HepG2 (cell line): Measurements from ENCODE around the gene MYOZ3. TPM values are rescaled to one million over a fixed set of nuclear protein-coding genes. Genes with fewer than 3 reads are reported as not detected.

Experiments used
- CENPX ChIP-seq: sonication (generic); formaldehyde crosslinking; IDR thresholded peaks from 2 replicates; pipeline ENCODE4 v1.9.0; 2021; ENCODE audit warnings: mild to moderate bottlenecking, missing genetic modification reagents, moderate library complexity
- ELF4 ChIP-seq: sonication (generic); formaldehyde crosslinking; IDR thresholded peaks from 2 replicates; pipeline ENCODE4 v1.5.0; 2020; ENCODE audit warnings: missing genetic modification reagents, mild to moderate bottlenecking, moderate library complexity, borderline replicate concordance
- HMG20B ChIP-seq: conservative IDR thresholded peaks from 2 replicates; pipeline ENCODE4 v1.6.1; 2016; ENCODE audit warnings: missing genetic modification reagents, missing compliant biosample characterization
- MAZ ChIP-seq, 2 experiments: sonication (generic) in 1 of 2; formaldehyde crosslinking in 1 of 2; IDR thresholded peaks; 2 replicates each; pipeline versions ENCODE4 v1.5.0 to v1.6.1; 2012 to 2020; ENCODE audit warnings: low read depth in 2 of 2, mild to moderate bottlenecking in 2 of 2, borderline replicate concordance in 1 of 2, improper control_type of control experiment in 1 of 2, low read length in 1 of 2, missing genetic modification reagents in 1 of 2, moderate library complexity in 1 of 2
- NBN ChIP-seq: fragments of 450-650 bp; conservative IDR thresholded peaks from 2 replicates; pipeline ENCODE4 v1.6.1; 2017
- NRL ChIP-seq: sonication (generic); formaldehyde crosslinking; IDR thresholded peaks from 2 replicates; pipeline ENCODE4 v1.5.0; 2020; ENCODE audit warnings: missing genetic modification reagents, mild to moderate bottlenecking, moderate library complexity, borderline replicate concordance
- RNF2 ChIP-seq: fragments of 450-650 bp; conservative IDR thresholded peaks from 2 replicates; pipeline ENCODE4 v1.6.1; 2016; ENCODE audit warnings: low read depth
- SALL1 ChIP-seq: sonication (generic); formaldehyde crosslinking; IDR thresholded peaks from 2 replicates; pipeline ENCODE4 v1.8.0; 2022; ENCODE audit warnings: mild to moderate bottlenecking, missing genetic modification reagents
- SALL2 ChIP-seq: sonication (generic); formaldehyde crosslinking; IDR thresholded peaks from 2 replicates; pipeline ENCODE4 v1.8.1; 2023; ENCODE audit warnings: mild to moderate bottlenecking, missing genetic modification reagents, inconsistent platforms
- SNAPC5 ChIP-seq: sonication (generic); formaldehyde crosslinking; IDR thresholded peaks from 2 replicates; pipeline ENCODE4 v1.8.1; 2023; ENCODE audit warnings: mild to moderate bottlenecking, missing genetic modification reagents, borderline replicate concordance
- SNRNP70 ChIP-seq: fragments of 200-400 bp; formaldehyde crosslinking; IDR thresholded peaks from 2 replicates; pipeline ENCODE4 v1.6.1; 2017; ENCODE audit warnings: mild to moderate bottlenecking, low read depth, low read length, moderate library complexity
- STAG1 ChIP-seq: sonication (generic); formaldehyde crosslinking; IDR thresholded peaks from 2 replicates; pipeline ENCODE4 v1.4.0; 2020; ENCODE audit warnings: missing genetic modification reagents
- TFDP1 ChIP-seq: IDR thresholded peaks from 2 replicates; pipeline ENCODE4 v1.6.1; 2016; ENCODE audit warnings: missing compliant biosample characterization, missing genetic modification reagents, borderline replicate concordance
- ZBTB1 ChIP-seq: sonication (generic); formaldehyde crosslinking; IDR thresholded peaks from 2 replicates; pipeline ENCODE4 v1.4.0; 2020; ENCODE audit warnings: missing genetic modification reagents, borderline replicate concordance
- ZBTB21 ChIP-seq: sonication (generic); formaldehyde crosslinking; IDR thresholded peaks from 2 replicates; pipeline ENCODE4 v1.4.0; 2020; ENCODE audit warnings: missing genetic modification reagents
- ZBTB8A ChIP-seq: sonication (generic); formaldehyde crosslinking; IDR thresholded peaks from 2 replicates; pipeline ENCODE4 v1.4.0; 2020; ENCODE audit warnings: mild to moderate bottlenecking, low read depth, missing genetic modification reagents, borderline replicate concordance
- ZNF205 ChIP-seq: IDR thresholded peaks from 2 replicates; pipeline ENCODE4 v1.6.1; 2018; ENCODE audit warnings: missing biosample characterization, missing genetic modification reagents
- ZNF234 ChIP-seq: sonication (generic); formaldehyde crosslinking; conservative IDR thresholded peaks from 2 replicates; pipeline ENCODE4 v1.5.1; 2020; ENCODE audit warnings: mild to moderate bottlenecking, missing genetic modification reagents
- ZNF446 ChIP-seq: sonication (generic); formaldehyde crosslinking; IDR thresholded peaks from 2 replicates; pipeline ENCODE4 v1.5.0; 2020; ENCODE audit warnings: mild to moderate bottlenecking, missing genetic modification reagents
- ZNF484 ChIP-seq: sonication (generic); formaldehyde crosslinking; IDR thresholded peaks from 2 replicates; pipeline ENCODE4 v1.5.1; 2020; ENCODE audit warnings: mild to moderate bottlenecking, low read depth, missing genetic modification reagents, borderline replicate concordance
- polyA plus RNA-seq, 8 experiments: library from polyadenylated mRNA; depleted of rRNA in 3 of 8; stranded (reverse) in 7 of 8; unstranded in 1 of 8; fragments of >200 nt; fragmentation: Illumina TruSeq in 4 of 8; extraction: Trizol in 4 of 8; gene quantifications; 2 replicates each; pipeline versions ENCODE4 v1.2.1 to v1.2.3, GENCODE V29; 2011 to 2016; ENCODE audit warnings: low read depth in 4 of 8, missing spikeins in 1 of 8, mixed read lengths in 1 of 8; ENCODE audit not compliant: insufficient read depth in 1 of 8
- total RNA-seq, 5 experiments: library from RNA; depleted of rRNA; stranded (reverse); fragments of >200 nt; fragmentation: Illumina TruSeq; extraction: Trizol; gene quantifications; 2 replicates each; pipeline ENCODE4 v1.2.3, GENCODE V29; 2016; ENCODE audit warnings: low read depth in 1 of 5
- TF ChIP-seq, protein P1 (sequence below): IDR thresholded peaks from 2 replicates; pipeline ENCODE4 v1.6.1; 2016; ENCODE audit warnings: low read depth, control low read depth
- TF ChIP-seq, protein P2 (sequence below): sonication (generic); formaldehyde crosslinking; IDR thresholded peaks from 2 replicates; pipeline ENCODE4 v1.5.0; 2020; ENCODE audit warnings: missing genetic modification reagents, mild to moderate bottlenecking, borderline replicate concordance
- TF ChIP-seq, protein P3 (sequence below): sonication (generic); formaldehyde crosslinking; conservative IDR thresholded peaks from 2 replicates; pipeline ENCODE4 v1.4.0; 2020; ENCODE audit warnings: missing genetic modification reagents
- TF ChIP-seq, protein P4 (sequence below): sonication (generic); formaldehyde crosslinking; IDR thresholded peaks from 2 replicates; pipeline ENCODE4 v1.4.0; 2020; ENCODE audit warnings: low read depth, mild to moderate bottlenecking, missing genetic modification reagents

Gene MYOZ3
- total and polyA plus RNA-seq, 2 of the 13 experiments (the other 11 are each of a cell fraction or from before 2014, with no cell fraction given) = 0.05 TPM; not detected in 1

DNA sequence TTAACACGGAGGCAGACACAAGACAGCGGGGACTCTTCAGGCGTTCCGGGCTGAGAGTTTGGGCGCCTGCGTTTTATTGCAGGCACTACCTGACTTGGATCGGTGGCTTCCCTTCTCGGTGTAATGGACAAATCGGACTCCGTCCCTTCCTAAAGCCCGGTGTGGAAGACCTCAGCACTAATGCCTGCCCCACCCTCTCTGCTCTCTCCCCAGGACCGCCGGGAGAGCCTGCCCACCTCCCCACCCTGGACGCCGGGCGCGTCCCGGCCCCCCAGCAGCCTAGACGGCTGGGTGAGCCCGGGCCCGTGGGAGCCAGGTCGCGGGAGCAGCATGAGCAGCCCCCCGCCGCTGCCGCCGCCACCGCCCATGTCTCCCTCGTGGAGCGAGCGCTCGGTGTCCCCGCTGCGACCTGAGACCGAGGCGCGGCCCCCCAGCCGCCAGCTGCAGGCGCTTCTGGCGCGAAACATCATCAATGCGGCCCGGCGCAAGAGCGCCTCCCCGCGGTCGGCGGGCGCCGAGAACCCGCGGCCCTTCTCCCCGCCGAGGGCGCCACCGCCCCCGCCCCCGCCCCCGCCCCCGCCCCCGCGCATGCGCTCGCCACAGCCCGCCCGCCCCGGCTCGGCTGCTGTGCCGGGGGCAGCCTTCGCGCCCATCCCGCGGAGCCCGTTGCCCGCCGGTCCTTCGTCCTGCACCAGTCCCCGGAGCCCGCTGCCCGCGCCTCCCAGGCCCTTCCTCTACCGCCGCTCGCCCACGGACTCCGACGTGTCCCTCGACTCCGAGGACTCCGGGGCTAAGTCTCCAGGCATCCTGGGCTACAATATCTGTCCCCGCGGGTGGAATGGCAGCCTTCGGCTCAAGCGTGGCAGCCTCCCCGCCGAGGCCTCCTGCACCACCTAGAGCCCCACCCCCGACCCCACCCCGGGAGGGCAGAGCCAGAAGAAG, 4.6 kb upstream of the MYOZ3 start (continued):
- TF ChIP-seq, protein P1, sequence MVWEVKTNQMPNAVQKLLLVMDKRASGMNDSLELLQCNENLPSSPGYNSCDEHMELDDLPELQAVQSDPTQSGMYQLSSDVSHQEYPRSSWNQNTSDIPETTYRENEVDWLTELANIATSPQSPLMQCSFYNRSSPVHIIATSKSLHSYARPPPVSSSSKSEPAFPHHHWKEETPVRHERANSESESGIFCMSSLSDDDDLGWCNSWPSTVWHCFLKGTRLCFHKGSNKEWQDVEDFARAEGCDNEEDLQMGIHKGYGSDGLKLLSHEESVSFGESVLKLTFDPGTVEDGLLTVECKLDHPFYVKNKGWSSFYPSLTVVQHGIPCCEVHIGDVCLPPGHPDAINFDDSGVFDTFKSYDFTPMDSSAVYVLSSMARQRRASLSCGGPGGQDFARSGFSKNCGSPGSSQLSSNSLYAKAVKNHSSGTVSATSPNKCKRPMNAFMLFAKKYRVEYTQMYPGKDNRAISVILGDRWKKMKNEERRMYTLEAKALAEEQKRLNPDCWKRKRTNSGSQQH (CRISPR knock-in tag) = no peak
- TF ChIP-seq ZNF484 (CRISPR knock-in tag) (no peak), STAG1 (peak; percentile 80), RNF2 (no peak), ZNF234 (CRISPR knock-in tag) (0 out of 2 replicates have a peak, but pooled peaks have one; percentile 78), NBN (no peak), CENPX (no peak), HMG20B (CRISPR knock-in tag) (no peak), NRL (CRISPR knock-in tag) (no peak), ELF4 (CRISPR knock-in tag) (no peak), SNAPC5 (CRISPR knock-in tag) (no peak), ZBTB8A (CRISPR knock-in tag) (no peak), SALL2 (no peak), TFDP1 (CRISPR knock-in tag) (peak; percentile 67; the same call in 1 of the 2 replicates), ZBTB1 (no peak), SALL1 (peak; percentile 66), ZBTB21 (CRISPR knock-in tag) (no peak), SNRNP70 (no peak), ZNF446 (CRISPR knock-in tag) (no peak), ZNF205 (CRISPR knock-in tag) (0 out of 2 replicates have a peak, but pooled peaks have one; percentile 48), MAZ (IDR thresholded peaks at IDR 0.05; ENCODE audit: borderline replicate concordance, low read depth, low read length) (peak; percentile 75), MAZ (CRISPR knock-in tag; IDR thresholded peaks at IDR 0.05; ENCODE audit: low read depth) (peak; percentile 51; the same call in 1 of the 2 replicates)
- TF ChIP-seq, protein P2, sequence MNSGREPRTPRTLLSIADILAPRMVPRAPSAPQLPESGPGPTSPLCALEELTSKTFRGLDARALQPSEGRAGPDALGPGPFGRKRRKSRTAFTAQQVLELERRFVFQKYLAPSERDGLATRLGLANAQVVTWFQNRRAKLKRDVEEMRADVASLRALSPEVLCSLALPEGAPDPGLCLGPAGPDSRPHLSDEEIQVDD = peak; percentile 28; the same call in 1 of the 2 replicates
- TF ChIP-seq, protein P3, sequence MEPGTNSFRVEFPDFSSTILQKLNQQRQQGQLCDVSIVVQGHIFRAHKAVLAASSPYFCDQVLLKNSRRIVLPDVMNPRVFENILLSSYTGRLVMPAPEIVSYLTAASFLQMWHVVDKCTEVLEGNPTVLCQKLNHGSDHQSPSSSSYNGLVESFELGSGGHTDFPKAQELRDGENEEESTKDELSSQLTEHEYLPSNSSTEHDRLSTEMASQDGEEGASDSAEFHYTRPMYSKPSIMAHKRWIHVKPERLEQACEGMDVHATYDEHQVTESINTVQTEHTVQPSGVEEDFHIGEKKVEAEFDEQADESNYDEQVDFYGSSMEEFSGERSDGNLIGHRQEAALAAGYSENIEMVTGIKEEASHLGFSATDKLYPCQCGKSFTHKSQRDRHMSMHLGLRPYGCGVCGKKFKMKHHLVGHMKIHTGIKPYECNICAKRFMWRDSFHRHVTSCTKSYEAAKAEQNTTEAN (CRISPR knock-in tag) = no peak
- TF ChIP-seq, protein P4, sequence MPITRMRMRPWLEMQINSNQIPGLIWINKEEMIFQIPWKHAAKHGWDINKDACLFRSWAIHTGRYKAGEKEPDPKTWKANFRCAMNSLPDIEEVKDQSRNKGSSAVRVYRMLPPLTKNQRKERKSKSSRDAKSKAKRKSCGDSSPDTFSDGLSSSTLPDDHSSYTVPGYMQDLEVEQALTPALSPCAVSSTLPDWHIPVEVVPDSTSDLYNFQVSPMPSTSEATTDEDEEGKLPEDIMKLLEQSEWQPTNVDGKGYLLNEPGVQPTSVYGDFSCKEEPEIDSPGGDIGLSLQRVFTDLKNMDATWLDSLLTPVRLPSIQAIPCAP (CRISPR knock-in tag) = no peak
